PC-3 (cell line): Measurements from ENCODE around the gene ALG8. TPM values are rescaled to one million over a fixed set of nuclear protein-coding genes. Genes with fewer than 3 reads are reported as not detected.

Experiments used
- ATAC-seq: fragments of 200-7000 bp; cut with Tn5 transposase; 2 replicates; pipeline ENCODE4 v1.9.1; 2020; ENCODE audit warnings: mild to moderate bottlenecking, moderate library complexity
- BruUV-seq: library from RNA; stranded (reverse); fragments of 400-500 nt; replicated peaks from 2 replicates; lab custom pipeline; 2021; lab: Mats Ljungman, UMichigan
- CTCF ChIA-PET: fragments of 300-600 bp; sonication (Branson Sonifier 250); formaldehyde crosslinking; loops from one replicate; lab custom pipeline; 2022; ENCODE audit warnings: antibody characterized with exemption; lab: Charles Lee
- POLR2A ChIA-PET: fragments of 300-600 bp; sonication (Branson Sonifier 250); formaldehyde crosslinking; loops from one replicate; lab custom pipeline; 2022; ENCODE audit warnings: antibody characterized with exemption; ENCODE audit not compliant: unreplicated experiment; lab: Charles Lee
- DNase-seq: peaks from one replicate; pipeline ENCODE4 v3.0.0-alpha.2; 2015
- H2AFZ ChIP-seq: fragments of 300-600 bp; sonication (generic); 2 replicates; pipeline ENCODE4 v1.6.0; 2016; ENCODE audit warnings: antibody characterized with exemption, low read length
- H3F3A ChIP-seq: fragments of 300-600 bp; sonication (generic); one replicate; pipeline ENCODE4 v1.6.0; 2017; ENCODE audit warnings: antibody characterized with exemption, low read length, control low read depth, mild to moderate bottlenecking; ENCODE audit not compliant: unreplicated experiment
- H3K27ac ChIP-seq: fragments of 300-600 bp; sonication (generic); 2 replicates; pipeline ENCODE4 v1.5.1; 2016; ENCODE audit warnings: mild to moderate bottlenecking, low read length
- H3K27me3 ChIP-seq: fragments of 300-600 bp; sonication (generic); 2 replicates; pipeline ENCODE4 v1.6.1; 2016; ENCODE audit warnings: low read length, mixed read lengths
- H3K36me3 ChIP-seq: fragments of 300-600 bp; sonication (generic); 2 replicates; pipeline ENCODE4 v1.6.1; 2016; ENCODE audit warnings: low read depth, mixed run types, low read length, mixed read lengths
- H3K4me1 ChIP-seq: fragments of 300-600 bp; sonication (generic); 2 replicates; pipeline ENCODE4 v1.5.1; 2016; ENCODE audit warnings: low read length; ENCODE audit not compliant: insufficient read depth
- H3K4me2 ChIP-seq: fragments of 300-600 bp; sonication (generic); 2 replicates; pipeline ENCODE4 v1.6.0; 2016; ENCODE audit warnings: low read length
- H3K4me3 ChIP-seq: fragments of 300-600 bp; sonication (generic); 2 replicates; pipeline ENCODE4 v1.5.1; 2016; ENCODE audit warnings: mild to moderate bottlenecking, low read length, mixed read lengths
- H3K79me2 ChIP-seq: fragments of 300-600 bp; sonication (generic); 2 replicates; pipeline ENCODE4 v1.6.1; 2017; ENCODE audit warnings: low read length, mixed read lengths
- H3K9ac ChIP-seq: fragments of 300-600 bp; sonication (generic); 2 replicates; pipeline ENCODE4 v1.6.0; 2016; ENCODE audit warnings: mild to moderate bottlenecking, low read length
- H3K9me2 ChIP-seq: fragments of 300-600 bp; sonication (generic); replicated peaks from 2 replicates; pipeline ENCODE4 v1.6.1; 2016; ENCODE audit warnings: mixed run types, low read length, mixed read lengths
- H3K9me3 ChIP-seq: fragments of 300-600 bp; sonication (generic); 2 replicates; pipeline ENCODE4 v1.6.1; 2016; ENCODE audit warnings: low read length, mixed read lengths
- H4K20me1 ChIP-seq: fragments of 300-600 bp; sonication (generic); 2 replicates; pipeline ENCODE4 v1.6.1; 2016; ENCODE audit warnings: low read length, mixed read lengths
- EZH2 ChIP-seq: fragments of 300-600 bp; sonication (generic); IDR thresholded peaks from one replicate; pipeline ENCODE4 v1.6.1; 2017; ENCODE audit warnings: antibody characterized with exemption, mild to moderate bottlenecking, low read length; ENCODE audit not compliant: unreplicated experiment
- EZH2phosphoT487 ChIP-seq: fragments of 300-600 bp; sonication (generic); IDR thresholded peaks from 2 replicates; pipeline ENCODE4 v1.6.1; 2018; ENCODE audit warnings: mild to moderate bottlenecking, antibody characterized with exemption, low read length, borderline replicate concordance
- intact Hi-C: fragments of 100-400 bp; cut with micrococcal nuclease; formaldehyde crosslinking; loops from 2 replicates; pipeline ENCODE4 v1.9.0; 2023
- total RNA-seq: library from RNA; depleted of rRNA; stranded (reverse); fragments of >200 nt; gene quantifications from 2 replicates; pipeline ENCODE4 v1.2.3, GENCODE V29; 2014
- TF ChIP-seq, protein P1 (sequence below): fragments of 300-600 bp; sonication (generic); conservative IDR thresholded peaks from 2 replicates; pipeline ENCODE4 v1.5.1; 2017; ENCODE audit warnings: antibody characterized with exemption, low read depth, mild to moderate bottlenecking, low read length

Gene ALG8
- total RNA-seq, 1 experiment from 2014 or later = 73.6 TPM

GRCh38 chr11:78164471-78164870 lies 25.0 kb upstream of the ALG8 start:
- H4K20me1 ChIP-seq = no peaks in the 10 kb centered on the region
- H3K4me1 ChIP-seq = no peaks in the 10 kb centered on the region
- no peaks in the 10 kb centered on the region for H3K27me3 ChIP-seq
- TF ChIP-seq, protein P1, sequence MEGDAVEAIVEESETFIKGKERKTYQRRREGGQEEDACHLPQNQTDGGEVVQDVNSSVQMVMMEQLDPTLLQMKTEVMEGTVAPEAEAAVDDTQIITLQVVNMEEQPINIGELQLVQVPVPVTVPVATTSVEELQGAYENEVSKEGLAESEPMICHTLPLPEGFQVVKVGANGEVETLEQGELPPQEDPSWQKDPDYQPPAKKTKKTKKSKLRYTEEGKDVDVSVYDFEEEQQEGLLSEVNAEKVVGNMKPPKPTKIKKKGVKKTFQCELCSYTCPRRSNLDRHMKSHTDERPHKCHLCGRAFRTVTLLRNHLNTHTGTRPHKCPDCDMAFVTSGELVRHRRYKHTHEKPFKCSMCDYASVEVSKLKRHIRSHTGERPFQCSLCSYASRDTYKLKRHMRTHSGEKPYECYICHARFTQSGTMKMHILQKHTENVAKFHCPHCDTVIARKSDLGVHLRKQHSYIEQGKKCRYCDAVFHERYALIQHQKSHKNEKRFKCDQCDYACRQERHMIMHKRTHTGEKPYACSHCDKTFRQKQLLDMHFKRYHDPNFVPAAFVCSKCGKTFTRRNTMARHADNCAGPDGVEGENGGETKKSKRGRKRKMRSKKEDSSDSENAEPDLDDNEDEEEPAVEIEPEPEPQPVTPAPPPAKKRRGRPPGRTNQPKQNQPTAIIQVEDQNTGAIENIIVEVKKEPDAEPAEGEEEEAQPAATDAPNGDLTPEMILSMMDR = no peak
- TF ChIP-seq EZH2 (no peak), EZH2phosphoT487 (no peak)
- no peaks in the 10 kb centered on the region for H3K79me2 ChIP-seq
- no peak overlapping the region for H3K4me3 ChIP-seq
- no peaks in the 10 kb centered on the region for H3K9me2 ChIP-seq
- CTCF ChIA-PET = no interaction called here
- intact Hi-C loops = no loop called here
- no TSS peak for BruUV-seq
- no peaks in the 10 kb centered on the region for H3K9me3 ChIP-seq
- DNase-seq = no peak
- POLR2A ChIA-PET = no interaction called here
- no peak overlapping the region for H3K27ac ChIP-seq
- H2AFZ ChIP-seq = no peak overlapping the region
- no peak overlapping the region for H3K4me2 ChIP-seq
- no peak for ATAC-seq
- H3F3A ChIP-seq = no peaks in the 10 kb centered on the region
- no peaks in the 10 kb centered on the region for H3K36me3 ChIP-seq
- no peak overlapping the region for H3K9ac ChIP-seq

GRCh38 chr11:78163828-78164227 lies 24.4 kb upstream of the ALG8 start:
- intact Hi-C loops = no loop called here
- H3K4me2 ChIP-seq = no peak overlapping the region
- no peak overlapping the region for H2AFZ ChIP-seq
- H3K9me2 ChIP-seq = no peaks in the 10 kb centered on the region
- no peaks in the 10 kb centered on the region for H3K4me1 ChIP-seq
- BruUV-seq = no TSS peak
- H4K20me1 ChIP-seq = no peaks in the 10 kb centered on the region
- no peak for DNase-seq
- no peaks in the 10 kb centered on the region for H3K27me3 ChIP-seq
- H3K4me3 ChIP-seq = no peak overlapping the region
- no peak overlapping the region for H3K27ac ChIP-seq
- ChIA-PET POLR2A (no interaction called here), CTCF (no interaction called here)
- H3K9ac ChIP-seq = no peak overlapping the region
- no peaks in the 10 kb centered on the region for H3K79me2 ChIP-seq
- no peaks in the 10 kb centered on the region for H3F3A ChIP-seq
- H3K9me3 ChIP-seq = no peaks in the 10 kb centered on the region
- no peak for ATAC-seq
- TF ChIP-seq EZH2 = no peak
- TF ChIP-seq, protein P1 = no peak
- no peak for TF ChIP-seq EZH2phosphoT487
- H3K36me3 ChIP-seq = no peaks in the 10 kb centered on the region

- ChIA-PET POLR2A (no interaction called here), CTCF (no interaction called here)
- H3K4me2 ChIP-seq = no peak overlapping the region
- no peaks in the 10 kb centered on the region for H3K9me3 ChIP-seq
- H3K4me3 ChIP-seq = no peak overlapping the region
- H3K9ac ChIP-seq = no peak overlapping the region
- H3K27me3 ChIP-seq = no peaks in the 10 kb centered on the region
- H2AFZ ChIP-seq = no peak overlapping the region
- H3K27ac ChIP-seq = no peak overlapping the region
- ATAC-seq (no peak), DNase-seq (no peak)
- no peaks in the 10 kb centered on the region for H3K36me3 ChIP-seq
- no peaks in the 10 kb centered on the region for H3K9me2 ChIP-seq
- no peak for TF ChIP-seq EZH2phosphoT487
- H4K20me1 ChIP-seq = no peaks in the 10 kb centered on the region
- intact Hi-C loops = no loop called here
- no peaks in the 10 kb centered on the region for H3F3A ChIP-seq
- no TSS peak for BruUV-seq
- no peaks in the 10 kb centered on the region for H3K79me2 ChIP-seq
- no peaks in the 10 kb centered on the region for H3K4me1 ChIP-seq
These were observed 22.5 kb upstream of the ALG8 start for GRCh38 chr11:78161962-78162371.
